ENCODE measurements around the gene AFF3. TPM values are rescaled to one million over a fixed set of nuclear protein-coding genes. Genes with fewer than 3 reads are reported as not detected.

AFF3 gene
- total RNA-seq, 1 experiment from 2014 or later: not detected

- BruUV-seq (replicated peaks): no TSS peak
- CTCF ChIA-PET: no interaction called here
- H3K4me2 ChIP-seq: no peak overlapping the region
- no peak for TF ChIP-seq EZH2 (IDR thresholded peaks at IDR 0.05; ENCODE audit: low read depth)
- TF ChIP-seq CTCF (conservative IDR thresholded peaks at IDR 0.05): no peak
- H3F3A ChIP-seq (ENCODE audit: insufficient read depth, low read depth): no peaks in the 10 kb centered on the region
- H3K27me3 ChIP-seq (ENCODE audit: insufficient read depth, low read depth): peaks cover 80% of the 10 kb centered on the region
- no peaks in the 10 kb centered on the region for H3K36me3 ChIP-seq (ENCODE audit: low read depth)
- H3K4me3 ChIP-seq: no peak overlapping the region
- intact Hi-C loops (cut with micrococcal nuclease; ENCODE audit: unreplicated experiment): no loop called here
- no peaks in the 10 kb centered on the region for H4K20me1 ChIP-seq (ENCODE audit: insufficient read depth)
- no peaks in the 10 kb centered on the region for H3K9me2 ChIP-seq (ENCODE audit: insufficient read depth)
- peak in 1 of 2 experiments; percentile 52 for DNase-seq
- no peak overlapping the region for H2AFZ ChIP-seq
- H3K27ac ChIP-seq: no peak overlapping the region
- no peaks in the 10 kb centered on the region; the same call in 1 of the 2 replicates for H3K9me3 ChIP-seq (ENCODE audit: insufficient read depth, low read depth)
- no peaks in the 10 kb centered on the region for H3K79me2 ChIP-seq (ENCODE audit: low read depth)
- POLR2A ChIA-PET (ENCODE audit: unreplicated experiment): no interaction called here
- H3K4me1 ChIP-seq (replicated peaks; ENCODE audit: insufficient read depth): no peaks in the 10 kb centered on the region
These were observed 332.2 kb downstream of the AFF3 start for GRCh38 chr2:99810225-99810624.

- ChIA-PET POLR2A (ENCODE audit: unreplicated experiment) (no interaction called here), CTCF (no interaction called here)
These were observed 333.0 kb downstream of the AFF3 start for GRCh38 chr2:99809259-99809900.

GRCh38 chr2:99808361-99809200 is 333.8 kb downstream of the AFF3 start:
- Histone ChIP-seq H3K4me1 (replicated peaks; ENCODE audit: insufficient read depth) (no peaks in the 10 kb centered on the region), H2AFZ (no peak overlapping the region), H3K4me3 (no peak overlapping the region), H3K9me2 (ENCODE audit: insufficient read depth) (no peaks in the 10 kb centered on the region), H3K9me3 (ENCODE audit: insufficient read depth, low read depth) (no peaks in the 10 kb centered on the region; the same call in 1 of the 2 replicates), H3F3A (ENCODE audit: insufficient read depth, low read depth) (no peaks in the 10 kb centered on the region), H3K27ac (no peak overlapping the region), H3K36me3 (ENCODE audit: low read depth) (no peaks in the 10 kb centered on the region), H4K20me1 (ENCODE audit: insufficient read depth) (no peaks in the 10 kb centered on the region), H3K4me2 (no peak overlapping the region), H3K27me3 (ENCODE audit: insufficient read depth, low read depth) (peaks cover 80% of the 10 kb centered on the region), H3K79me2 (ENCODE audit: low read depth) (no peaks in the 10 kb centered on the region)
- BruUV-seq (replicated peaks): no TSS peak
- DNase-seq: no peak
- intact Hi-C loops (cut with micrococcal nuclease; ENCODE audit: unreplicated experiment): no loop called here
- POLR2A ChIA-PET (ENCODE audit: unreplicated experiment): no interaction called here
- CTCF ChIA-PET: no interaction called here
- no peak for TF ChIP-seq EZH2 (IDR thresholded peaks at IDR 0.05; ENCODE audit: low read depth)
- TF ChIP-seq CTCF (conservative IDR thresholded peaks at IDR 0.05): no peak

More at GRCh38 chr2:99809259-99809900, 333.0 kb downstream of the AFF3 start:
- intact Hi-C loops (cut with micrococcal nuclease; ENCODE audit: unreplicated experiment): no loop called here
- H4K20me1 ChIP-seq (ENCODE audit: insufficient read depth): no peaks in the 10 kb centered on the region
- TF ChIP-seq CTCF (conservative IDR thresholded peaks at IDR 0.05): no peak
- no peak for TF ChIP-seq EZH2 (IDR thresholded peaks at IDR 0.05; ENCODE audit: low read depth)
- H3K27ac ChIP-seq: no peak overlapping the region
- no peak overlapping the region for H3K4me2 ChIP-seq
- DNase-seq: no peak
- no peaks in the 10 kb centered on the region for H3K4me1 ChIP-seq (replicated peaks; ENCODE audit: insufficient read depth)
- no peak overlapping the region for H2AFZ ChIP-seq
- peaks cover 80% of the 10 kb centered on the region for H3K27me3 ChIP-seq (ENCODE audit: insufficient read depth, low read depth)
- no peaks in the 10 kb centered on the region for H3K79me2 ChIP-seq (ENCODE audit: low read depth)
- H3K4me3 ChIP-seq: no peak overlapping the region
- no peaks in the 10 kb centered on the region; the same call in 1 of the 2 replicates for H3K9me3 ChIP-seq (ENCODE audit: insufficient read depth, low read depth)
- H3F3A ChIP-seq (ENCODE audit: insufficient read depth, low read depth): no peaks in the 10 kb centered on the region
- H3K36me3 ChIP-seq (ENCODE audit: low read depth): no peaks in the 10 kb centered on the region
- no TSS peak for BruUV-seq (replicated peaks)
- no peaks in the 10 kb centered on the region for H3K9me2 ChIP-seq (ENCODE audit: insufficient read depth)

Data from PC-9 (cell line).